HepG2 (cell line): Measurements from ENCODE around the gene DNAJB6.

ENCODE experiments used
- JUND ChIP-seq: sonication (generic); formaldehyde crosslinking; IDR thresholded peaks from 2 replicates; pipeline ENCODE4 v1.8.0; 2022; ENCODE audit warnings: mild to moderate bottlenecking, missing genetic modification reagents
- TF ChIP-seq, protein P1 (sequence below): sonication (generic); formaldehyde crosslinking; IDR thresholded peaks from one replicate; pipeline ENCODE4 v1.5.1; 2020; ENCODE audit warnings: mild to moderate bottlenecking, missing genetic modification reagents; ENCODE audit errors: not compliant biosample characterization
- TF ChIP-seq, protein P2 (sequence below): sonication (generic); formaldehyde crosslinking; IDR thresholded peaks from 2 replicates; pipeline ENCODE4 v1.5.0; 2020; ENCODE audit warnings: missing genetic modification reagents, mild to moderate bottlenecking, borderline replicate concordance

DNA sequence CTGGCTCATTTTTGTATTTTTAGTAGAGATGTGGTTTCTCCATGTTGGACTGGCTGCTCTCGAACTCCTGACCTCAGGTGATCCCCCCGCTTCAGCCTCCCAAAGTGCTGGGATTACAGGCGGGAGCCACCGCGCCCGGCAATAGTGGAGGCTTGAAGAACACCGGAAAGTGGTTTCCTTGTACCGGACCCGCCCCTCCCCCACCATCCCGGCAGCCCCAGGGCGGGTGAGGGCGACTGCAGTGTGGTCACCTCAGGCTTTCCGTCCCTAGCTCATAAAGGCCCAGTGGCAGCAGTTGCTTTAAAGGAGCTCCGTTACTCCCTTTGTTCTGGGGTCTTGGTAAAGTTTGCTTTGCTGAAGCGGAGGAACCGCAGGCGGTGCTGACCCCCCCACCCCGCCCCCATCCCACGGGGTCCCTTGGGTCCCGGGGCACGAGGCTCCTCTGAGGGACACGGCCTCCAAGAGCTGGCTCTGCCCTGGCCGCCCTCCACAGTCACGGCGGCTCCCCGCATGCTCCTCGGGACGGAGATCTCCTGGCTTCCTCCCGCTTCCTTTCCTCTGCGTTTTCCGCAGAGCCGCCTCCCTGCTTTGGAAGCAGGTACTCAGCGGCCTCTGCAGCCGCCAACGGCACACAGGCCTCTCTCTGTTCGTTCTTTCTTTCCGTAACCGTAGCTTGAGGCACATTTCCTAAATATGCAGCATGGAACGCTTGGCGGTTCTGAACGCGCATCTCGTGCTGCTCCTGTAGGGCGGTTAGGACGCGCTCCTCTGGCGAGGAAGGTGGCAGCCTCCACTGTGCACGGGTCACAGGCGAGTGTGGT is 77.3 kb downstream of the DNAJB6 start:
- no peak for TF ChIP-seq JUND (CRISPR knock-in tag)
- TF ChIP-seq, protein P1, sequence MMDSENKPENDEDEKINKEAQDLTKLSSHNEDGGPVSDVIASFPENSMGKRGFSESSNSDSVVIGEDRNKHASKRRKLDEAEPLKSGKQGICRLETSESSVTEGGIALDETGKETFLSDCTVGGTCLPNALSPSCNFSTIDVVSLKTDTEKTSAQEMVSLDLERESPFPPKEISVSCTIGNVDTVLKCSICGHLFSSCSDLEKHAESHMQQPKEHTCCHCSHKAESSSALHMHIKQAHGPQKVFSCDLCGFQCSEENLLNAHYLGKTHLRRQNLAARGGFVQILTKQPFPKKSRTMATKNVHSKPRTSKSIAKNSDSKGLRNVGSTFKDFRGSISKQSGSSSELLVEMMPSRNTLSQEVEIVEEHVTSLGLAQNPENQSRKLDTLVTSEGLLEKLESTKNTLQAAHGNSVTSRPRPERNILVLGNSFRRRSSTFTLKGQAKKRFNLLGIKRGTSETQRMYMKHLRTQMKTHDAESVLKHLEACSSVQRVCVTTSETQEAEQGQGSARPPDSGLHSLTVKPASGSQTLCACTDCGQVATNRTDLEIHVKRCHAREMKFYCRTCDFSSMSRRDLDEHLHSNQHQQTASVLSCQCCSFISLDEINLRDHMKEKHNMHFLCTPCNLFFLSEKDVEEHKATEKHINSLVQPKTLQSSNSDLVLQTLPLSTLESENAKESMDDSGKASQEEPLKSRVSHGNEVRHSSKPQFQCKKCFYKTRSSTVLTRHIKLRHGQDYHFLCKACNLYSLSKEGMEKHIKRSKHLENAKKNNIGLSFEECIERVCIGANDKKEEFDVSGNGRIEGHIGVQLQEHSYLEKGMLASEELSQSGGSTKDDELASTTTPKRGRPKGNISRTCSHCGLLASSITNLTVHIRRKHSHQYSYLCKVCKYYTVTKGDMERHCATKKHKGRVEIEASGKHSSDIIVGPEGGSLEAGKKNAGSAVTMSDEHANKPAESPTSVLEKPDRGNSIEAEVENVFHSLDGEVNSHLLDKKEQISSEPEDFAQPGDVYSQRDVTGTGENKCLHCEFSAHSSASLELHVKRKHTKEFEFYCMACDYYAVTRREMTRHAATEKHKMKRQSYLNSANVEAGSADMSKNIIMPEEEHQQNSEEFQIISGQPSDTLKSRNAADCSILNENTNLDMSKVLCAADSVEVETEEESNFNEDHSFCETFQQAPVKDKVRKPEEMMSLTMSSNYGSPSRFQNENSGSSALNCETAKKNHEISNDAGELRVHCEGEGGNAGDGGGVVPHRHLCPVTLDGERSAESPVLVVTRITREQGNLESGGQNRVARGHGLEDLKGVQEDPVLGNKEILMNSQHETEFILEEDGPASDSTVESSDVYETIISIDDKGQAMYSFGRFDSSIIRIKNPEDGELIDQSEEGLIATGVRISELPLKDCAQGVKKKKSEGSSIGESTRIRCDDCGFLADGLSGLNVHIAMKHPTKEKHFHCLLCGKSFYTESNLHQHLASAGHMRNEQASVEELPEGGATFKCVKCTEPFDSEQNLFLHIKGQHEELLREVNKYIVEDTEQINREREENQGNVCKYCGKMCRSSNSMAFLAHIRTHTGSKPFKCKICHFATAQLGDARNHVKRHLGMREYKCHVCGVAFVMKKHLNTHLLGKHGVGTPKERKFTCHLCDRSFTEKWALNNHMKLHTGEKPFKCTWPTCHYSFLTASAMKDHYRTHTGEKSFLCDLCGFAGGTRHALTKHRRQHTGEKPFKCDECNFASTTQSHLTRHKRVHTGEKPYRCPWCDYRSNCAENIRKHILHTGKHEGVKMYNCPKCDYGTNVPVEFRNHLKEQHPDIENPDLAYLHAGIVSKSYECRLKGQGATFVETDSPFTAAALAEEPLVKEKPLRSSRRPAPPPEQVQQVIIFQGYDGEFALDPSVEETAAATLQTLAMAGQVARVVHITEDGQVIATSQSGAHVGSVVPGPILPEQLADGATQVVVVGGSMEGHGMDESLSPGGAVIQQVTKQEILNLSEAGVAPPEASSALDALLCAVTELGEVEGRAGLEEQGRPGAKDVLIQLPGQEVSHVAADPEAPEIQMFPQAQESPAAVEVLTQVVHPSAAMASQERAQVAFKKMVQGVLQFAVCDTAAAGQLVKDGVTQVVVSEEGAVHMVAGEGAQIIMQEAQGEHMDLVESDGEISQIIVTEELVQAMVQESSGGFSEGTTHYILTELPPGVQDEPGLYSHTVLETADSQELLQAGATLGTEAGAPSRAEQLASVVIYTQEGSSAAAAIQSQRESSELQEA: no peak
- TF ChIP-seq, protein P2, sequence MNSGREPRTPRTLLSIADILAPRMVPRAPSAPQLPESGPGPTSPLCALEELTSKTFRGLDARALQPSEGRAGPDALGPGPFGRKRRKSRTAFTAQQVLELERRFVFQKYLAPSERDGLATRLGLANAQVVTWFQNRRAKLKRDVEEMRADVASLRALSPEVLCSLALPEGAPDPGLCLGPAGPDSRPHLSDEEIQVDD: no peak
